IPS DF 6.9 (cell line): ENCODE measurements around the gene DRAXIN.

Experiments used
- DNase-seq: peaks from one replicate; pipeline ENCODE4 v3.0.0-alpha.2; 2013; ENCODE audit warnings: low read depth, low spot score
- H3K27ac ChIP-seq: one replicate; pipeline ENCODE4 v1.5.1; 2013; ENCODE audit warnings: low read length, control low read depth
- H3K27me3 ChIP-seq: 2 replicates; pipeline ENCODE4 v1.6.1; 2013; ENCODE audit warnings: mild to moderate bottlenecking, low read length; ENCODE audit not compliant: control insufficient read depth, insufficient read depth
- H3K36me3 ChIP-seq: 2 replicates; pipeline ENCODE4 v1.6.1; 2013; ENCODE audit warnings: low read length; ENCODE audit not compliant: control insufficient read depth, insufficient read depth
- H3K4me1 ChIP-seq: 2 replicates; pipeline ENCODE4 v1.6.1; 2013; ENCODE audit warnings: low read length; ENCODE audit not compliant: control insufficient read depth, insufficient read depth
- H3K4me3 ChIP-seq: 2 replicates; pipeline ENCODE4 v1.5.1; 2013; ENCODE audit warnings: mild to moderate bottlenecking, low read length
- H3K9me3 ChIP-seq: 2 replicates; pipeline ENCODE4 v1.6.1; 2013; ENCODE audit warnings: low read length, inconsistent platforms; ENCODE audit not compliant: control insufficient read depth, insufficient read depth
- WGBS: extraction: QIAGEN DNeasy Blood & Tissue Kit; methylation state at CpG from one replicate; pipeline ENCODE4 v1.1.7; 2013; ENCODE audit warnings: mixed read lengths, missing lambda C conversion rate; ENCODE audit not compliant: insufficient read length, insufficient coverage; 5-methylcytosine and 5-hydroxymethylcytosine counted together

Gene DRAXIN

GRCh38 chr1:11764115-11764514 is 72.6 kb downstream of the DRAXIN start:
- Histone ChIP-seq H3K27ac (no peak overlapping the region), H3K36me3 (no peaks in the 10 kb centered on the region), H3K9me3 (no peaks in the 10 kb centered on the region), H3K4me1 (no peaks in the 10 kb centered on the region), H3K4me3 (no peak overlapping the region), H3K27me3 (peaks cover 8% of the 10 kb centered on the region)
- DNase-seq = no peak
- no CpG with 5 or more reads among the region's 3 CpGs for WGBS

- WGBS = no CpG with 5 or more reads among the region's 7 CpGs
- Histone ChIP-seq H3K27ac (no peak overlapping the region), H3K4me3 (no peak overlapping the region), H3K36me3 (no peaks in the 10 kb centered on the region), H3K27me3 (peaks cover 8% of the 10 kb centered on the region), H3K4me1 (no peaks in the 10 kb centered on the region), H3K9me3 (no peaks in the 10 kb centered on the region)
- no peak for DNase-seq
Observed at GRCh38 chr1:11764519-11764918, 73.0 kb downstream of the DRAXIN start.

GRCh38 chr1:11765661-11766428 is 74.3 kb downstream of the DRAXIN start:
- Histone ChIP-seq H3K9me3 (no peaks in the 10 kb centered on the region), H3K27ac (no peak overlapping the region), H3K4me1 (no peaks in the 10 kb centered on the region), H3K36me3 (no peaks in the 10 kb centered on the region), H3K4me3 (no peak overlapping the region), H3K27me3 (peaks cover 8% of the 10 kb centered on the region)
- no CpG with 5 or more reads among the region's 19 CpGs for WGBS
- no peak for DNase-seq

DNA sequence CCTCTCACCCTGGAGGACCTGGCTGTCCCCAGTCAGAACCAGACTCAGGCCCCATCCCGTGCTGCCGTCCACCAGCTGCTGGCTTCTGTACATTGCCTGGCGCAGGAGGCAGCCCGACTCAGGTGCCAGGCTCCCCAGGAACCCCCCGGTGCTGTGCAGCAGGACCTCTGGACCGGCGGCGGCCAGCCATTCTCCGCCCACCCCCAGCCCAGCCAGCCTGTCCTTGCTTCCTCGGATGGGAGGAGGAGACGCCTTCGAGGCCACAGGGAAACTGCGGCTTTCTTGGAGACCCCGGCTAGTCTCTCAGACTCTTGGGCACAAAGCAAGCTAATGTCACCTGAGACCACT is 74.9 kb downstream of the DRAXIN start:
- no CpG with 5 or more reads among the region's 14 CpGs for WGBS
- H3K27ac ChIP-seq = no peak overlapping the region

GRCh38 chr1:11767922-11768704 is 76.6 kb downstream of the DRAXIN start:
- Histone ChIP-seq H3K9me3 (no peaks in the 10 kb centered on the region), H3K4me1 (no peaks in the 10 kb centered on the region), H3K4me3 (no peak overlapping the region), H3K27me3 (no peaks in the 10 kb centered on the region), H3K36me3 (no peaks in the 10 kb centered on the region), H3K27ac (no peak overlapping the region)
- no peak for DNase-seq
- no CpG with 5 or more reads among the region's 16 CpGs for WGBS

More for the DNA sequence above, 74.9 kb downstream of the DRAXIN start:
- H3K27me3 ChIP-seq = peaks cover 4% of the 10 kb centered on the region
- no peaks in the 10 kb centered on the region for H3K9me3 ChIP-seq
- no peak for DNase-seq
- H3K4me3 ChIP-seq = no peak overlapping the region
- no peaks in the 10 kb centered on the region for H3K36me3 ChIP-seq
- H3K4me1 ChIP-seq = no peaks in the 10 kb centered on the region

GRCh38 chr1:11768821-11769220 is 77.3 kb downstream of the DRAXIN start:
- no peak for DNase-seq
- Histone ChIP-seq H3K36me3 (no peaks in the 10 kb centered on the region), H3K9me3 (no peaks in the 10 kb centered on the region), H3K27ac (no peak overlapping the region), H3K4me1 (no peaks in the 10 kb centered on the region), H3K4me3 (no peak overlapping the region), H3K27me3 (no peaks in the 10 kb centered on the region)
- no CpG with 5 or more reads among the region's 4 CpGs for WGBS

- no CpG with 5 or more reads among the region's 4 CpGs for WGBS
- no peaks in the 10 kb centered on the region for H3K27me3 ChIP-seq
- no peak overlapping the region for H3K27ac ChIP-seq
- no peaks in the 10 kb centered on the region for H3K4me1 ChIP-seq
- DNase-seq = no peak
- no peaks in the 10 kb centered on the region for H3K9me3 ChIP-seq
- no peaks in the 10 kb centered on the region for H3K36me3 ChIP-seq
- no peak overlapping the region for H3K4me3 ChIP-seq
Observed at GRCh38 chr1:11769274-11769673, 77.8 kb downstream of the DRAXIN start.

GRCh38 chr1:11770011-11770410 is 78.5 kb downstream of the DRAXIN start:
- no peak overlapping the region for H3K4me3 ChIP-seq
- H3K36me3 ChIP-seq = no peaks in the 10 kb centered on the region
- no peak for DNase-seq
- no peaks in the 10 kb centered on the region for H3K9me3 ChIP-seq
- H3K27me3 ChIP-seq = no peaks in the 10 kb centered on the region
- H3K27ac ChIP-seq = no peak overlapping the region
- no peaks in the 10 kb centered on the region for H3K4me1 ChIP-seq

GRCh38 chr1:11771481-11772043 is 80.1 kb downstream of the DRAXIN start:
- H3K4me1 ChIP-seq = no peaks in the 10 kb centered on the region
- no CpG with 5 or more reads among the region's 11 CpGs for WGBS
- H3K36me3 ChIP-seq = no peaks in the 10 kb centered on the region
- H3K4me3 ChIP-seq = no peak overlapping the region
- no peaks in the 10 kb centered on the region for H3K27me3 ChIP-seq
- H3K9me3 ChIP-seq = no peaks in the 10 kb centered on the region
- no peak for DNase-seq
- H3K27ac ChIP-seq = no peak overlapping the region

DNA sequence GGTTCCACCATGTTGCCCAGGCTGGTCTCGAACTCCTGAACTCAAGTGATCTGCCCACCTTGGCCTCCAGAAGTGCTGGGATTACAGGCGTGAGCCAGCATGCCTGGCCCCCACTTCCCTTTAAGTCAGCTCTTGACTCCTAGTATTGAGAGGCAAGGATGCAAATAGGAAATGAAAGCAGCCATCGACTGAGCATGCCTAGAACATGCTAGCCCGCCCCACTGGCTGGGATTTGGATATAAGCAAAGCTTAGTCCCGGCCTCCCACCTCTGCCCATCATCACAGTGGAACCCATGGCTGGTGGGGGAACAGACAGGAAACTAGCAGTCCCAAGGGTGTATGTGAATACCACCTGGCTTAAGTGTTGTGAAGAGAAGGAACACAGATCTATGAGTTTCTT is 80.9 kb downstream of the DRAXIN start:
- WGBS = no CpG with 5 or more reads among the region's 5 CpGs
- DNase-seq = no peak
- Histone ChIP-seq H3K27ac (no peak overlapping the region), H3K36me3 (no peaks in the 10 kb centered on the region), H3K27me3 (no peaks in the 10 kb centered on the region), H3K9me3 (no peaks in the 10 kb centered on the region), H3K4me1 (no peaks in the 10 kb centered on the region), H3K4me3 (no peak overlapping the region)
